HFF-Myc (cell line): ENCODE measurements around the gene SPECC1.
"Not testable (repeated sequence)": the region's sequence is repeated elsewhere in the genome, so short reads cannot be mapped to it uniquely, and the experiment has no call there.

ENCODE experiments used
- DNase-seq: peaks from one replicate; pipeline ENCODE4 v3.0.0-alpha.2; 2011; ENCODE audit warnings: low read depth; ENCODE audit errors: extremely low read depth
- H3K4me3 ChIP-seq: replicated peaks from 2 replicates; pipeline ENCODE4 v1.5.1; 2011; ENCODE audit warnings: low read depth, mild to moderate bottlenecking, control low read depth, low read length
- CTCF ChIP-seq: IDR thresholded peaks from 2 replicates; pipeline ENCODE4 v1.5.1; 2012; ENCODE audit warnings: mild to moderate bottlenecking, low read depth, low read length, control low read depth; ENCODE audit errors: missing control alignments

SPECC1 gene

DNA sequence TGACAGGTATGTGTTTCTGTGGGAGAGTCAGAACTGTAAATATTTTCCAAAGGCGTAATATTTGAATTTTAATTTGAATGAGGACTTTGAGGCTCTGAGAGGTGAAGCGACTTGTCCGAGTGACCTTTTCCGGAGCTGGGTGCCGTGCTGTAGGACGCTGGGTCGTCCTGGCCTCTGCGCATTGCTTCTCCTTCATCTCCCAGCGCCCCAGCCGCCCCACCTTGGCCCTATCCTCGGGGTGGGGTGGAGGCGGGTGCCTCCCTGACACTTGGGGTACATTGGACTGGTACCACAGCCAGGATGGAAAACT lies 147.8 kb downstream of the SPECC1 start:
- TF ChIP-seq CTCF: no peak
- DNase-seq: no peak
- H3K4me3 ChIP-seq: peak overlapping the region; percentile 54

- no peak overlapping the region for H3K4me3 ChIP-seq
Observed at GRCh38 chr17:20158580-20158979, 149.4 kb downstream of the SPECC1 start.

DNA sequence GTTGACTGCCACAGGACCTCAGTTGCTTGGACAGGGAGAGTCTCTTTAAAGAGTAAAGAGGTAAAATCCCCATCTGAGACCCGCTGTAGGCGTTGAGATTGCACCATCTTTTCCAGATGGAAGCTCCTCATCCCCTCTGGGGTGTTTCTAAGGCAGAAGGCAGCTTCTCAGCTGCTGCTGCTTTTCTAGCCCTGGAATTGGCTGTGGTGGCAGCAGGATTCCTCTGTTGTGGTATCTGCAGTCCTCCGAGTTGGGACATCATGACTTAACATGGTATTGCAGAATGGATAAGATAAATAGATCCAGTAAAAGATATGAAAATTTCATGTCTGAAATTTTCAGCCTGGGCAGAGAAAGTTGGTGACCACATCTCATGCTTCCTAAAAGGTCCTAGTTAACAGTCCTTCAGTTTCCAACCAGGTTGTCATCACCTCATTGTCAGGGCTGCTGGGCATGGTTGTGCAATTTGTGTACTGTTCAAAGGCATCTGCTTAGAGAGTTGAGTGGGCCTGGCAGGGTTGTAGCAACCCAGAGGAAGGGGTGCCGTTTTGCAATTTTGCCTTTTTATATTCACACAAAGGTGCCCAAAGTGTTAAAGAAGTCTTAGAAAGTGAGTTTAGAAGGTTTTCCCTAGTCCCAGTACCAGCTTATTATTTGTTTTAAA lies 150.4 kb downstream of the SPECC1 start:
- TF ChIP-seq CTCF: no peak
- no peak overlapping the region for H3K4me3 ChIP-seq
- DNase-seq: no peak

More at GRCh38 chr17:20158580-20158979, 149.4 kb downstream of the SPECC1 start:
- no peak for TF ChIP-seq CTCF
- no peak for DNase-seq

GRCh38 chr17:20165516-20165915 lies 156.4 kb downstream of the SPECC1 start:
- not testable (repeated sequence) for DNase-seq, H3K4me3 ChIP-seq

GRCh38 chr17:20170085-20170484 lies 160.9 kb downstream of the SPECC1 start:
- DNase-seq: no peak
- TF ChIP-seq CTCF: no peak
- H3K4me3 ChIP-seq: no peak overlapping the region

GRCh38 chr17:20171741-20172365 lies 162.7 kb downstream of the SPECC1 start:
- H3K4me3 ChIP-seq: no peak overlapping the region
- no peak for DNase-seq
- no peak for TF ChIP-seq CTCF

DNA sequence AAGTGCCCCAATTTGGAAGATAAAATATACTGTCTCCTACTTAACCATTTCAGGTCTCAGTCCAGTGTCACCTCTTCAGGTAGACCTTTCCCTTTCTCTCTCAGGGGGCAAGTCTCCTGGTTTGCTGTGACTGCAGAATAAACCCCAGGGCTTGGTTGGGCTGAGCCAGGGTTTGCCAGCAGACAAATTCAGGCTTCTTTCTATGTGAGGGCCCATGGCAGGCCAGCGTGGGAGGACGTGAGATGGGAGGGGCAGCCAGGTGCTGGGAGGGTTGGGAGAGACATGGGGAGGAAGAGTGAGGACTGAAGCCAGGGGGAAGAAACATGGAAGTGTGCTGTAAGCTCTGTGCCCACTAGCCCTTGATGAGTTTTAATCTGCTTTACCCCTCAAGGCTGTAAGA lies 163.2 kb downstream of the SPECC1 start:
- no peak for TF ChIP-seq CTCF
- DNase-seq: no peak

More for the DNA sequence above, 163.2 kb downstream of the SPECC1 start:
- no peak overlapping the region for H3K4me3 ChIP-seq
